Activated B cell treated with CpG ODN at 0.5 μM for 24 hours (primary cell): Measurements from ENCODE around the gene NAT16. TPM values are rescaled to one million over a fixed set of nuclear protein-coding genes. Genes with fewer than 3 reads are reported as not detected.

Source experiments
- ATAC-seq: fragments of 200-7000 bp; cut with Tn5 transposase; one replicate; pipeline ENCODE4 v1.10.0; 2021; ENCODE audit warnings: low read depth, mild to moderate bottlenecking, moderate library complexity
- CTCF ChIA-PET: fragments of 350-600 bp; sonication (Branson Sonifier 250); formaldehyde crosslinking; loops from one replicate; lab custom pipeline; 2021; ENCODE audit warnings: antibody characterized with exemption; lab: Charles Lee
- POLR2A ChIA-PET: fragments of 350-600 bp; sonication (Branson Sonifier 250); formaldehyde crosslinking; loops from one replicate; lab custom pipeline; 2021; ENCODE audit warnings: antibody characterized with exemption; lab: Charles Lee
- DNase-seq: peaks from one replicate; pipeline ENCODE4 v3.0.0; 2022
- H3K27ac Mint-ChIP-seq: one replicate; pipeline ENCODE4 v1.8.0; 2020; ENCODE audit warnings: mixed read lengths
- H3K27me3 Mint-ChIP-seq: one replicate; pipeline ENCODE4 v1.8.0; 2021; ENCODE audit warnings: mixed read lengths
- H3K36me3 Mint-ChIP-seq: one replicate; pipeline ENCODE4 v1.8.0; 2021; ENCODE audit warnings: low read depth, mixed read lengths
- H3K4me1 Mint-ChIP-seq: one replicate; pipeline ENCODE4 v1.8.0; 2021; ENCODE audit warnings: mixed read lengths
- H3K4me3 Mint-ChIP-seq: one replicate; pipeline ENCODE4 v1.8.0; 2020; ENCODE audit warnings: mild to moderate bottlenecking, mixed read lengths
- H3K9me3 Mint-ChIP-seq: one replicate; pipeline ENCODE4 v1.8.0; 2020; ENCODE audit warnings: mixed read lengths
- CTCF ChIP-seq: fragments of 200-600 bp; IDR thresholded peaks from one replicate; pipeline ENCODE4 v1.8.0; 2022; ENCODE audit warnings: antibody characterized with exemption, mild to moderate bottlenecking
- intact Hi-C: fragments of 100-400 bp; cut with micrococcal nuclease; formaldehyde crosslinking; loops from one replicate; pipeline ENCODE4 v1.15.1; 2024
- total RNA-seq: library from RNA; stranded (reverse); gene quantifications from 2 replicates; pipeline ENCODE4 v1.2.3, GENCODE V29; 2022

The NAT16 gene
- total RNA-seq, 1 donor from 2014 or later: not detected

- intact Hi-C loops: no loop called here
These were observed 5.7 kb downstream of the NAT16 start for GRCh38 chr7:101174322-101174854.

GRCh38 chr7:101173752-101174244 is 6.3 kb downstream of the NAT16 start:
- no peak overlapping the region for H3K27ac Mint-ChIP-seq
- peak; percentile 53 for ATAC-seq
- intact Hi-C loops: loop anchor here (2.0 kb wide), 1 partner anchor 71 kb away; the partner anchor contains the start of gene FIS1

More at GRCh38 chr7:101174322-101174854, 5.7 kb downstream of the NAT16 start:
- CTCF ChIA-PET: interaction anchor here (0.8 to 1.3 kb wide), 3 partner anchors 18 to 30 kb away, joined by 3 to 6 read pairs (median 3); no protein-coding TSS in a partner anchor
- H3K4me3 Mint-ChIP-seq: peak overlapping the region; percentile 8
- no peak for TF ChIP-seq CTCF
- POLR2A ChIA-PET: interaction anchor here (0.6 to 1.3 kb wide), 3 partner anchors 10 to 745 kb away, joined by 3 to 4 read pairs (median 4); no protein-coding TSS in a partner anchor
- peaks cover 71% of the 10 kb centered on the region for H3K27me3 Mint-ChIP-seq
- H3K4me1 Mint-ChIP-seq: peaks cover 49% of the 10 kb centered on the region
- DNase-seq (no peak), ATAC-seq (no peak)
- H3K9me3 Mint-ChIP-seq: no peaks in the 10 kb centered on the region
- no peak overlapping the region for H3K27ac Mint-ChIP-seq
- H3K36me3 Mint-ChIP-seq: no peaks in the 10 kb centered on the region

GRCh38 chr7:101172854-101173751 is 7.0 kb downstream of the NAT16 start:
- H3K27me3 Mint-ChIP-seq: peaks cover 73% of the 10 kb centered on the region
- DNase-seq (no peak), ATAC-seq (no peak)
- no peak overlapping the region for H3K27ac Mint-ChIP-seq
- TF ChIP-seq CTCF: no peak
- ChIA-PET POLR2A (interaction anchor here (0.5 to 1.3 kb wide), 2 partner anchors 9 to 12 kb away, joined by 4 to 11 read pairs; no protein-coding TSS in a partner anchor), CTCF (interaction anchor here (0.8 to 1.3 kb wide), 3 partner anchors 19 to 30 kb away, joined by 3 to 6 read pairs (median 3); no protein-coding TSS in a partner anchor)
- no peak overlapping the region for H3K4me3 Mint-ChIP-seq
- H3K9me3 Mint-ChIP-seq: no peaks in the 10 kb centered on the region
- peaks cover 49% of the 10 kb centered on the region for H3K4me1 Mint-ChIP-seq
- H3K36me3 Mint-ChIP-seq: no peaks in the 10 kb centered on the region
- intact Hi-C loops: loop anchor here (2.0 kb wide), 1 partner anchor 72 kb away; the partner anchor contains the start of gene FIS1

More at GRCh38 chr7:101173752-101174244, 6.3 kb downstream of the NAT16 start:
- Mint-ChIP-seq H3K9me3 (no peaks in the 10 kb centered on the region), H3K4me3 (peak overlapping the region; percentile 8), H3K36me3 (no peaks in the 10 kb centered on the region), H3K27me3 (peaks cover 71% of the 10 kb centered on the region), H3K4me1 (peaks cover 48% of the 10 kb centered on the region)
- POLR2A ChIA-PET: interaction anchor here (0.5 to 1.3 kb wide), 3 partner anchors 10 to 50 kb away, joined by 4 to 11 read pairs (median 4); no protein-coding TSS in a partner anchor
- DNase-seq: peak; percentile 46
- no peak for TF ChIP-seq CTCF
- CTCF ChIA-PET: interaction anchor here (0.8 to 1.3 kb wide), 3 partner anchors 19 to 30 kb away, joined by 3 to 6 read pairs (median 3); no protein-coding TSS in a partner anchor

GRCh38 chr7:101172005-101172853 is 7.9 kb downstream of the NAT16 start:
- ATAC-seq (peak; percentile 18), DNase-seq (peak; percentile 26)
- TF ChIP-seq CTCF: no peak
- intact Hi-C loops: loop anchor here (2.0 kb wide), 1 partner anchor 73 kb away; the partner anchor contains the start of gene FIS1
- ChIA-PET CTCF (interaction anchor here (2.8 kb wide), 1 partner anchor 21 kb away, joined by 11 read pairs; no protein-coding TSS in a partner anchor), POLR2A (interaction anchor here (0.9 to 1.3 kb wide), 2 partner anchors 9 to 30 kb away, joined by 3 read pairs; no protein-coding TSS in a partner anchor)
- Mint-ChIP-seq H3K27ac (no peak overlapping the region), H3K4me1 (peaks cover 49% of the 10 kb centered on the region), H3K9me3 (no peaks in the 10 kb centered on the region), H3K4me3 (no peak overlapping the region), H3K27me3 (peaks cover 73% of the 10 kb centered on the region), H3K36me3 (no peaks in the 10 kb centered on the region)
